DOHH2 (cell line): Measurements from ENCODE around the gene WDR59.

ENCODE experiments used
- H3F3A ChIP-seq: fragments of 200-600 bp; sonication (generic), shearing (Covaris generic); 2 replicates; pipeline ENCODE4 v1.6.0; 2016; ENCODE audit warnings: antibody characterized with exemption, mild to moderate bottlenecking; ENCODE audit not compliant: control insufficient read depth, insufficient read depth
- H3K27ac ChIP-seq: fragments of 200-600 bp; sonication (generic); 2 replicates; pipeline ENCODE4 v1.5.1; 2014; ENCODE audit warnings: low read depth, mild to moderate bottlenecking, low read length, moderate library complexity
- H3K27me3 ChIP-seq: fragments of 200-600 bp; sonication (generic); 2 replicates; pipeline ENCODE4 v1.6.1; 2014; ENCODE audit warnings: mild to moderate bottlenecking, low read length, mixed read lengths; ENCODE audit not compliant: control insufficient read depth
- H3K36me3 ChIP-seq: fragments of 200-600 bp; sonication (generic); 2 replicates; pipeline ENCODE4 v1.6.1; 2014; ENCODE audit warnings: mild to moderate bottlenecking, low read length, moderate library complexity, mixed read lengths; ENCODE audit not compliant: control insufficient read depth
- H3K4me1 ChIP-seq: fragments of 200-600 bp; sonication (generic); 2 replicates; pipeline ENCODE4 v1.6.1; 2014; ENCODE audit warnings: mild to moderate bottlenecking, low read length, mixed read lengths; ENCODE audit not compliant: control insufficient read depth
- H3K4me2 ChIP-seq: fragments of 200-600 bp; sonication (generic); 2 replicates; pipeline ENCODE4 v1.6.0; 2014; ENCODE audit warnings: mild to moderate bottlenecking, low read length, moderate library complexity
- H3K4me3 ChIP-seq: fragments of 200-600 bp; sonication (generic); 2 replicates; pipeline ENCODE4 v1.5.1; 2014; ENCODE audit warnings: mild to moderate bottlenecking, low read length, mixed read lengths
- H3K79me2 ChIP-seq: fragments of 200-600 bp; sonication (generic); 2 replicates; pipeline ENCODE4 v1.6.1; 2014; ENCODE audit warnings: mild to moderate bottlenecking, low read length, mixed read lengths; ENCODE audit not compliant: control insufficient read depth
- H3K9me2 ChIP-seq: fragments of 200-600 bp; sonication (generic); replicated peaks from 2 replicates; pipeline ENCODE4 v1.6.1; 2014; ENCODE audit warnings: mild to moderate bottlenecking, low read length, mixed read lengths; ENCODE audit not compliant: control insufficient read depth
- H3K9me3 ChIP-seq: fragments of 200-600 bp; sonication (generic); 2 replicates; pipeline ENCODE4 v1.6.1; 2014; ENCODE audit warnings: antibody characterized with exemption, low read length, mixed read lengths; ENCODE audit not compliant: control insufficient read depth, insufficient read depth
- H4K20me1 ChIP-seq: fragments of 200-600 bp; sonication (generic); 2 replicates; pipeline ENCODE4 v1.6.0; 2014; ENCODE audit warnings: low read depth, mild to moderate bottlenecking, antibody characterized with exemption, low read length, moderate library complexity; ENCODE audit not compliant: control insufficient read depth, insufficient read depth
- EZH2phosphoT487 ChIP-seq: fragments of 200-600 bp; sonication (generic); IDR thresholded peaks from 2 replicates; pipeline ENCODE4 v1.6.1; 2017; ENCODE audit warnings: borderline replicate concordance, mild to moderate bottlenecking, antibody characterized with exemption, low read length, moderate library complexity, mixed read lengths
- TF ChIP-seq, protein P1 (sequence below): fragments of 200-600 bp; sonication (generic); IDR thresholded peaks from one replicate; pipeline ENCODE4 v1.5.1; 2014; ENCODE audit warnings: antibody characterized with exemption, mild to moderate bottlenecking, low read depth, low read length; ENCODE audit not compliant: poor library complexity, severe bottlenecking

WDR59 gene

DNA sequence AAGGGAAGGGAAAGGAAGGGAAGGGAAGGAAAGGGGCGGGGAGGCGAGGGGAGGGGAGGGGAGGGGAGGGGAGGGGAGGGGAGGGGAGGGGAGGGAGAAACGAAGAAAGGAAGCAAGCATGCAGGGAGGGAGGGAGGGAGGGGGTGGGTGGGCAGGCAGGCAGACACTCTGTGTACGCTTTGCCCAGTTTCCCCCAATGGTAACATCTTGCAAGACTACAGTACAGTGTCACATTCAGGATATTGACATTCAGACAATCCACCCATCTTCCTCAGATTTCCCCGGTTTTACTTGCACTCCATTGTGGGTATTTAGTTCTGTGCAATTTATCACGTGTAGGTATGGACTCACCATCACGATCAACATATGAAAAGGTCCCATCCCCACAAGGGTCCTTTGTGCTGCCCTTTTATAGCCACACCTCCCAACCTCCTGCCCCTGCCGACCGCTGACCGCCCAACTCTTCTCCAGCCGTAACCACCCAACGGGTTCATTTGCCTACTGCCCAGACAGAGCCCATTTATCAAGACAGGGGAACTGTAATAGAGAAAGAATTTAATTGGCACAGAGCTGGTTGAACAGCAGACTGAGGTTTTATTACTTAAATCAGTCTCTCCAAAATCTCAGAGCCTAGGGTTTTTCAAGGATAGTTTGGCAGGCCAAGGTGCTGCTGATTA lies 118.9 kb downstream of the WDR59 start:
- TF ChIP-seq, protein P1, sequence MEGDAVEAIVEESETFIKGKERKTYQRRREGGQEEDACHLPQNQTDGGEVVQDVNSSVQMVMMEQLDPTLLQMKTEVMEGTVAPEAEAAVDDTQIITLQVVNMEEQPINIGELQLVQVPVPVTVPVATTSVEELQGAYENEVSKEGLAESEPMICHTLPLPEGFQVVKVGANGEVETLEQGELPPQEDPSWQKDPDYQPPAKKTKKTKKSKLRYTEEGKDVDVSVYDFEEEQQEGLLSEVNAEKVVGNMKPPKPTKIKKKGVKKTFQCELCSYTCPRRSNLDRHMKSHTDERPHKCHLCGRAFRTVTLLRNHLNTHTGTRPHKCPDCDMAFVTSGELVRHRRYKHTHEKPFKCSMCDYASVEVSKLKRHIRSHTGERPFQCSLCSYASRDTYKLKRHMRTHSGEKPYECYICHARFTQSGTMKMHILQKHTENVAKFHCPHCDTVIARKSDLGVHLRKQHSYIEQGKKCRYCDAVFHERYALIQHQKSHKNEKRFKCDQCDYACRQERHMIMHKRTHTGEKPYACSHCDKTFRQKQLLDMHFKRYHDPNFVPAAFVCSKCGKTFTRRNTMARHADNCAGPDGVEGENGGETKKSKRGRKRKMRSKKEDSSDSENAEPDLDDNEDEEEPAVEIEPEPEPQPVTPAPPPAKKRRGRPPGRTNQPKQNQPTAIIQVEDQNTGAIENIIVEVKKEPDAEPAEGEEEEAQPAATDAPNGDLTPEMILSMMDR: no peak
- TF ChIP-seq EZH2phosphoT487: no peak
- H3K4me2 ChIP-seq: no peak overlapping the region

DNA sequence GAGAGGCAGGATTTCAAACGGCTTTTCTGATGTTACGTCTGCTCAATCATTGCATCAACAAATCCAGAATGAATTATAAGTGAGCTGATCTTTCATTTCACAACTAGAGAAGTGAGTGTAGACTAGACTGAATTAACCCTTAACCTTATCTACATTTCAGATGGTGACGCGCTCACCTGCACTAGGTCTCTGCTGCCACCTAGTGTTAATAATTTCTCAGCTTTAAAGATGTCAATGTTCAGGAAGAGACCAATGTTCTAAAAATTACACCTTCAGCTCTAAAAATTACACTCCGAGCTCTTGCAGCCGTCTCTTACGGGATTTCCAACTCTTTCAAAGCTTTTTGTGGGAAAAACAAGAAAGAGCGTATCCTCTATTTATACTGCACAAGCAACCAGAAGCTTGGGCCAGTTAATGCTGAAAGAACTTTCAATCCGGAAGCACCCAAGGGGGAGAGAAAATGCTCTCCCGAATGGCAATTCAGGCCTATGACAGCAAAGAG lies 122.1 kb downstream of the WDR59 start:
- Histone ChIP-seq H4K20me1 (no peaks in the 10 kb centered on the region), H3K9me3 (no peaks in the 10 kb centered on the region), H3K4me1 (peaks cover 12% of the 10 kb centered on the region), H3K27ac (no peak overlapping the region), H3K79me2 (no peaks in the 10 kb centered on the region), H3K36me3 (no peaks in the 10 kb centered on the region), H3F3A (no peaks in the 10 kb centered on the region), H3K9me2 (no peaks in the 10 kb centered on the region), H3K4me3 (peak overlapping the region; percentile 8; the same call in 1 of the 2 replicates), H3K27me3 (no peaks in the 10 kb centered on the region), H3K4me2 (peak overlapping the region; percentile 63)
- TF ChIP-seq EZH2phosphoT487: no peak
- TF ChIP-seq, protein P1: peak; percentile 81

More for the DNA sequence above, 118.9 kb downstream of the WDR59 start:
- H3K27me3 ChIP-seq: no peaks in the 10 kb centered on the region
- H3K79me2 ChIP-seq: no peaks in the 10 kb centered on the region
- no peaks in the 10 kb centered on the region for H4K20me1 ChIP-seq
- H3K9me3 ChIP-seq: no peaks in the 10 kb centered on the region
- H3K4me3 ChIP-seq: no peak overlapping the region
- H3K4me1 ChIP-seq: peaks cover 28% of the 10 kb centered on the region
- no peaks in the 10 kb centered on the region for H3K36me3 ChIP-seq
- no peaks in the 10 kb centered on the region for H3K9me2 ChIP-seq
- H3F3A ChIP-seq: no peaks in the 10 kb centered on the region
- H3K27ac ChIP-seq: no peak overlapping the region

DNA sequence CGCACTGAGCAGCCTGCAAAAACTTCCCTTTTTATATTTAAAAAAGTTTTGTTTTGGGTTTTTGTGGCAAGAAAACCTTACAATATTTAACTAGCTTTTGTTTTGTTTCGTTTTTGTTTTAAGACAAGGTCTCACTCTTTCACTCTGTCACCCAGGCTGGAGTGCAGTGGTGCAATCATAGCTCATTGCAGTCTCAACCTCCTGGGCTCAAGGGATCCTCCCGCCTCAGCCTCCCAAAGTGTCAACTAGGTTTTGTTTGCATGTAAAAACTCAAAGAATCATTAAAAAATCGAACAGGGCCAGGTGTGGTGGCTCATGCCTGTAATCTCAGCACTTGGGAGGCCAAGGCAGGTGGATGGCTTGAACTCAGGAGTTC lies 132.4 kb downstream of the WDR59 start:
- Histone ChIP-seq H3F3A (no peaks in the 10 kb centered on the region), H3K27ac (no peak overlapping the region), H3K4me1 (no peaks in the 10 kb centered on the region), H3K9me2 (no peaks in the 10 kb centered on the region), H3K79me2 (no peaks in the 10 kb centered on the region), H3K4me3 (no peak overlapping the region), H3K4me2 (no peak overlapping the region), H3K9me3 (no peaks in the 10 kb centered on the region), H3K27me3 (no peaks in the 10 kb centered on the region), H4K20me1 (no peaks in the 10 kb centered on the region), H3K36me3 (no peaks in the 10 kb centered on the region)
- TF ChIP-seq, protein P1: no peak
- no peak for TF ChIP-seq EZH2phosphoT487
